SK-N-SH treated with all-trans-retinoic acid at 6 μM for 48 hours (cell line): ENCODE measurements around the gene STPG2.
A peak's percentile ranks its signal among the peaks of the same experiment; 100 is the strongest.

Experiments used
- ATAC-seq: fragments of 200-7000 bp; cut with Tn5 transposase; 3 replicates; pipeline ENCODE4 v1.9.1; 2020; ENCODE audit warnings: mild to moderate bottlenecking, moderate library complexity
- ARNTL ChIP-seq: fragments of 450-650 bp; formaldehyde crosslinking; IDR thresholded peaks from 2 replicates; pipeline ENCODE4 v1.5.0; 2020; ENCODE audit warnings: low read depth, mild to moderate bottlenecking, moderate library complexity, borderline replicate concordance
- ESRRG ChIP-seq: fragments of 250-450 bp; sonication (Bioruptor Pico); IDR thresholded peaks from 2 replicates; pipeline ENCODE4 v1.6.1; 2021; ENCODE audit warnings: mild to moderate bottlenecking
- OSR1 ChIP-seq: fragments of 250-450 bp; sonication (Bioruptor Pico); IDR thresholded peaks from 2 replicates; pipeline ENCODE4 v1.8.0; 2022; ENCODE audit warnings: moderate library complexity, mild to moderate bottlenecking, inconsistent platforms
- RARB ChIP-seq: fragments of 250-450 bp; sonication (Bioruptor Pico); IDR thresholded peaks from 2 replicates; pipeline ENCODE4 v1.8.0; 2021; ENCODE audit warnings: mild to moderate bottlenecking, moderate library complexity
- SNAI2 ChIP-seq: fragments of 250-450 bp; sonication (Bioruptor Pico); IDR thresholded peaks from 2 replicates; pipeline ENCODE4 v1.5.0; 2020; ENCODE audit warnings: mild to moderate bottlenecking, moderate library complexity
- TCF4 ChIP-seq: fragments of 250-450 bp; sonication (Bioruptor Pico); IDR thresholded peaks from 2 replicates; pipeline ENCODE4 v1.8.0; 2021; ENCODE audit warnings: mild to moderate bottlenecking, moderate library complexity, borderline replicate concordance
- TOX ChIP-seq: fragments of 250-450 bp; sonication (Bioruptor Pico); IDR thresholded peaks from 2 replicates; pipeline ENCODE4 v1.8.0; 2021; ENCODE audit warnings: mild to moderate bottlenecking, moderate library complexity, borderline replicate concordance
- ZC3H10 ChIP-seq: fragments of 250-450 bp; sonication (Bioruptor Pico); IDR thresholded peaks from 2 replicates; pipeline ENCODE4 v1.5.1; 2021; ENCODE audit warnings: mild to moderate bottlenecking, moderate library complexity
- ZFP3 ChIP-seq: fragments of 250-450 bp; sonication (Bioruptor Pico); IDR thresholded peaks from 2 replicates; pipeline ENCODE4 v1.5.0; 2020; ENCODE audit warnings: mild to moderate bottlenecking, moderate library complexity
- ZFP30 ChIP-seq: fragments of 450-650 bp; formaldehyde crosslinking; IDR thresholded peaks from 2 replicates; pipeline ENCODE4 v1.5.0; 2022; ENCODE audit warnings: mild to moderate bottlenecking, moderate library complexity
- ZNF565 ChIP-seq: fragments of 450-650 bp; formaldehyde crosslinking; conservative IDR thresholded peaks from 2 replicates; pipeline ENCODE4 v1.5.0; 2020; ENCODE audit warnings: low read depth, mild to moderate bottlenecking, moderate library complexity
- ZNF70 ChIP-seq: fragments of 450-650 bp; formaldehyde crosslinking; IDR thresholded peaks from 2 replicates; pipeline ENCODE4 v1.5.0; 2020; ENCODE audit warnings: mild to moderate bottlenecking, moderate library complexity
- ZNF8 ChIP-seq: fragments of 450-650 bp; formaldehyde crosslinking; IDR thresholded peaks from 2 replicates; pipeline ENCODE4 v1.5.0; 2020; ENCODE audit warnings: mild to moderate bottlenecking, moderate library complexity
- TF ChIP-seq, protein P1 (sequence below): fragments of 250-450 bp; sonication (Bioruptor Pico); IDR thresholded peaks from 2 replicates; pipeline ENCODE4 v1.5.1; 2020; ENCODE audit warnings: low read depth, mild to moderate bottlenecking, moderate library complexity
- TF ChIP-seq, protein P2 (sequence below): fragments of 250-450 bp; sonication (Bioruptor Pico); IDR thresholded peaks from 2 replicates; pipeline ENCODE4 v1.8.0; 2020; ENCODE audit warnings: mild to moderate bottlenecking, moderate library complexity, borderline replicate concordance
- TF ChIP-seq, protein P3 (sequence below): fragments of 250-450 bp; sonication (Bioruptor Pico); IDR thresholded peaks from 2 replicates; pipeline ENCODE4 v1.5.1; 2021; ENCODE audit warnings: mild to moderate bottlenecking, moderate library complexity
- TF ChIP-seq, protein P4 (sequence below): fragments of 250-450 bp; sonication (Bioruptor Pico); IDR thresholded peaks from 2 replicates; pipeline ENCODE4 v1.8.0; 2021; ENCODE audit warnings: low read depth, mild to moderate bottlenecking, moderate library complexity, borderline replicate concordance
- TF ChIP-seq, protein P5 (sequence below): fragments of 250-450 bp; sonication (Bioruptor Pico); IDR thresholded peaks from 2 replicates; pipeline ENCODE4 v1.5.0; 2020; ENCODE audit warnings: mild to moderate bottlenecking, moderate library complexity

STPG2 gene

DNA sequence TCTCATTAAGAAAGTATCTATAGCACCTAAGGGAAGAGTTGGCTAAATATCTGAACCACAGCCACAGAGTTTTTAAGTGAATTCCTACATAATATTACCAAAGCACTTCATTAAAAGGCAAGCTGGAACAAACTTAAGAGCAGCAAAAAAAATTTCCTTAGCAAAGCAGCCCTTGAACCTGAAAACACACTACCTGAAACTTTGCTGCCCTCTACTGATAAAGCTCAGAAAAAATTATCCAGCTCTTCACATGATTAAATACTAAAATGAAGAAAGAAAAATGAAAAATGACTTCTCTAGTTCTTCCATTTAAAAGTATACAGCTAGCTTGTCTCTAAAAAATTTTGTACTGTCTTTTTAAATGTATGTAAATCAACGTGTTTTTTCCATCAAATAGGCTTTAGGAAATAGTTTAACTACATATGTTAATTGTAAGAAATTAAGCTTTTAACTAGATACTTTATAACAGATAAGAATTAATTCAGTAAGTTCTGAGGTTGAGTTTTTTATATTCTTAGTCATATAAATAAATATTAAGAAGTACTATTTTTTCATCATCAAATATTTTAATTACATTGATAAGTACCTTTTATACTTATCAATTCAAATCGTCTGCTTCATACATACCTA is 156.1 kb downstream of the STPG2 start:
- peak; percentile 56; the same call in 1 of the 3 replicates for ATAC-seq
- TF ChIP-seq ZNF8 (CRISPR knock-in tag) (no peak), ZNF70 (CRISPR knock-in tag) (no peak), OSR1 (CRISPR knock-in tag) (no peak), ZFP3 (no peak), ZNF565 (CRISPR knock-in tag) (no peak), ARNTL (CRISPR knock-in tag) (no peak), SNAI2 (CRISPR knock-in tag) (no peak), ZFP30 (no peak), TOX (CRISPR knock-in tag) (no peak), ZC3H10 (CRISPR knock-in tag) (no peak), ESRRG (CRISPR knock-in tag) (no peak)
- TF ChIP-seq, protein P1, sequence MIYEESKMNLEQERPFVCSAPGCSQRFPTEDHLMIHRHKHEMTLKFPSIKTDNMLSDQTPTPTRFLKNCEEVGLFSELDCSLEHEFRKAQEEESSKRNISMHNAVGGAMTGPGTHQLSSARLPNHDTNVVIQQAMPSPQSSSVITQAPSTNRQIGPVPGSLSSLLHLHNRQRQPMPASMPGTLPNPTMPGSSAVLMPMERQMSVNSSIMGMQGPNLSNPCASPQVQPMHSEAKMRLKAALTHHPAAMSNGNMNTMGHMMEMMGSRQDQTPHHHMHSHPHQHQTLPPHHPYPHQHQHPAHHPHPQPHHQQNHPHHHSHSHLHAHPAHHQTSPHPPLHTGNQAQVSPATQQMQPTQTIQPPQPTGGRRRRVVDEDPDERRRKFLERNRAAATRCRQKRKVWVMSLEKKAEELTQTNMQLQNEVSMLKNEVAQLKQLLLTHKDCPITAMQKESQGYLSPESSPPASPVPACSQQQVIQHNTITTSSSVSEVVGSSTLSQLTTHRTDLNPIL (CRISPR knock-in tag), result no peak
- TF ChIP-seq, protein P2, sequence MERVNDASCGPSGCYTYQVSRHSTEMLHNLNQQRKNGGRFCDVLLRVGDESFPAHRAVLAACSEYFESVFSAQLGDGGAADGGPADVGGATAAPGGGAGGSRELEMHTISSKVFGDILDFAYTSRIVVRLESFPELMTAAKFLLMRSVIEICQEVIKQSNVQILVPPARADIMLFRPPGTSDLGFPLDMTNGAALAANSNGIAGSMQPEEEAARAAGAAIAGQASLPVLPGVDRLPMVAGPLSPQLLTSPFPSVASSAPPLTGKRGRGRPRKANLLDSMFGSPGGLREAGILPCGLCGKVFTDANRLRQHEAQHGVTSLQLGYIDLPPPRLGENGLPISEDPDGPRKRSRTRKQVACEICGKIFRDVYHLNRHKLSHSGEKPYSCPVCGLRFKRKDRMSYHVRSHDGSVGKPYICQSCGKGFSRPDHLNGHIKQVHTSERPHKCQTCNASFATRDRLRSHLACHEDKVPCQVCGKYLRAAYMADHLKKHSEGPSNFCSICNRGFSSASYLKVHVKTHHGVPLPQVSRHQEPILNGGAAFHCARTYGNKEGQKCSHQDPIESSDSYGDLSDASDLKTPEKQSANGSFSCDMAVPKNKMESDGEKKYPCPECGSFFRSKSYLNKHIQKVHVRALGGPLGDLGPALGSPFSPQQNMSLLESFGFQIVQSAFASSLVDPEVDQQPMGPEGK (CRISPR knock-in tag), result no peak
- TF ChIP-seq, protein P3, sequence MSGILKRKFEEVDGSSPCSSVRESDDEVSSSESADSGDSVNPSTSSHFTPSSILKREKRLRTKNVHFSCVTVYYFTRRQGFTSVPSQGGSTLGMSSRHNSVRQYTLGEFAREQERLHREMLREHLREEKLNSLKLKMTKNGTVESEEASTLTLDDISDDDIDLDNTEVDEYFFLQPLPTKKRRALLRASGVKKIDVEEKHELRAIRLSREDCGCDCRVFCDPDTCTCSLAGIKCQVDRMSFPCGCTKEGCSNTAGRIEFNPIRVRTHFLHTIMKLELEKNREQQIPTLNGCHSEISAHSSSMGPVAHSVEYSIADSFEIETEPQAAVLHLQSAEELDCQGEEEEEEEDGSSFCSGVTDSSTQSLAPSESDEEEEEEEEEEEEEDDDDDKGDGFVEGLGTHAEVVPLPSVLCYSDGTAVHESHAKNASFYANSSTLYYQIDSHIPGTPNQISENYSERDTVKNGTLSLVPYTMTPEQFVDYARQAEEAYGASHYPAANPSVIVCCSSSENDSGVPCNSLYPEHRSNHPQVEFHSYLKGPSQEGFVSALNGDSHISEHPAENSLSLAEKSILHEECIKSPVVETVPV (CRISPR knock-in tag), result no peak
- TF ChIP-seq, protein P4, sequence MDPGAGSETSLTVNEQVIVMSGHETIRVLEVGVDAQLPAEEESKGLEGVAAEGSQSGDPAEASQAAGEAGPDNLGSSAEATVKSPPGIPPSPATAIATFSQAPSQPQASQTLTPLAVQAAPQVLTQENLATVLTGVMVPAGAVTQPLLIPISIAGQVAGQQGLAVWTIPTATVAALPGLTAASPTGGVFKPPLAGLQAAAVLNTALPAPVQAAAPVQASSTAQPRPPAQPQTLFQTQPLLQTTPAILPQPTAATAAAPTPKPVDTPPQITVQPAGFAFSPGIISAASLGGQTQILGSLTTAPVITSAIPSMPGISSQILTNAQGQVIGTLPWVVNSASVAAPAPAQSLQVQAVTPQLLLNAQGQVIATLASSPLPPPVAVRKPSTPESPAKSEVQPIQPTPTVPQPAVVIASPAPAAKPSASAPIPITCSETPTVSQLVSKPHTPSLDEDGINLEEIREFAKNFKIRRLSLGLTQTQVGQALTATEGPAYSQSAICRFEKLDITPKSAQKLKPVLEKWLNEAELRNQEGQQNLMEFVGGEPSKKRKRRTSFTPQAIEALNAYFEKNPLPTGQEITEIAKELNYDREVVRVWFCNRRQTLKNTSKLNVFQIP (CRISPR knock-in tag), result no peak
- TF ChIP-seq, protein P5, sequence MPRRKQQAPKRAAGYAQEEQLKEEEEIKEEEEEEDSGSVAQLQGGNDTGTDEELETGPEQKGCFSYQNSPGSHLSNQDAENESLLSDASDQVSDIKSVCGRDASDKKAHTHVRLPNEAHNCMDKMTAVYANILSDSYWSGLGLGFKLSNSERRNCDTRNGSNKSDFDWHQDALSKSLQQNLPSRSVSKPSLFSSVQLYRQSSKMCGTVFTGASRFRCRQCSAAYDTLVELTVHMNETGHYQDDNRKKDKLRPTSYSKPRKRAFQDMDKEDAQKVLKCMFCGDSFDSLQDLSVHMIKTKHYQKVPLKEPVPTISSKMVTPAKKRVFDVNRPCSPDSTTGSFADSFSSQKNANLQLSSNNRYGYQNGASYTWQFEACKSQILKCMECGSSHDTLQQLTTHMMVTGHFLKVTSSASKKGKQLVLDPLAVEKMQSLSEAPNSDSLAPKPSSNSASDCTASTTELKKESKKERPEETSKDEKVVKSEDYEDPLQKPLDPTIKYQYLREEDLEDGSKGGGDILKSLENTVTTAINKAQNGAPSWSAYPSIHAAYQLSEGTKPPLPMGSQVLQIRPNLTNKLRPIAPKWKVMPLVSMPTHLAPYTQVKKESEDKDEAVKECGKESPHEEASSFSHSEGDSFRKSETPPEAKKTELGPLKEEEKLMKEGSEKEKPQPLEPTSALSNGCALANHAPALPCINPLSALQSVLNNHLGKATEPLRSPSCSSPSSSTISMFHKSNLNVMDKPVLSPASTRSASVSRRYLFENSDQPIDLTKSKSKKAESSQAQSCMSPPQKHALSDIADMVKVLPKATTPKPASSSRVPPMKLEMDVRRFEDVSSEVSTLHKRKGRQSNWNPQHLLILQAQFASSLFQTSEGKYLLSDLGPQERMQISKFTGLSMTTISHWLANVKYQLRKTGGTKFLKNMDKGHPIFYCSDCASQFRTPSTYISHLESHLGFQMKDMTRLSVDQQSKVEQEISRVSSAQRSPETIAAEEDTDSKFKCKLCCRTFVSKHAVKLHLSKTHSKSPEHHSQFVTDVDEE (CRISPR knock-in tag), result no peak
- TF ChIP-seq, all 23 proteins: peak for 0

DNA sequence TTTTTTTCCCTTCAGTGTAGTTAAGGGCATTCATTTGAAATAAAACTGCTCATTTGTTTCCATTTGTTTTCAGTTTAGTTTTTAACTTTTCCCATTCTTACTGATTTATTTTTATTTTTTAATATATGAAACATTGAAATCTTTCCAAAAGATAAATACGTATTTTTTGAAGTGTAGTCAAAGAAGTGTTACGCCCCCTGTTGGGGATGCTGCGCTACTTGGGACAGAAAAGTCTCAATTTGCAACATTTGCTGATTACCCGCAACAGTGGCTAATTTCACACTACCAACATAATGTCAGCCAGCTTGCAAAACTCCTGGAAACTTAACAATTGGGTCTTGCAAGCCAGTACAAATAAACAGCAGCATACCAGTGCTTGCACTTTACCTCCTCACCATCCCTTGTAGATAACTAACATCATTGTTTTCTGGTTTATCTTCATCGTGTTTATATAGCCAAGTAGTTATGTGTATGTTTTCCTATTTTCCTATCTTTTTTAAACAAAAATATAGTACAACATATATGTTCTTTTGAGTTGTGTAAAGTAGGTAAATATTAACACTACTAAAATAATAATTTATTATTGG is 158.6 kb downstream of the STPG2 start:
- TF ChIP-seq TCF4 (CRISPR knock-in tag) (no peak), ARNTL (CRISPR knock-in tag) (no peak), RARB (CRISPR knock-in tag) (no peak), ZFP3 (no peak), TOX (CRISPR knock-in tag) (no peak)
- TF ChIP-seq, protein P2 (CRISPR knock-in tag), result no peak
- TF ChIP-seq, protein P3 (CRISPR knock-in tag), result no peak
- TF ChIP-seq, protein P5 (CRISPR knock-in tag), result no peak
- ATAC-seq, result no peak
